ENCODE measurements around the gene LIN28B.
"Not testable (repeated sequence)": the region's sequence is repeated elsewhere in the genome, so short reads cannot be mapped to it uniquely, and the experiment has no call there.

The LIN28B gene

GRCh38 chr6:104957301-104958177 lies 632 bp downstream of the LIN28B start:
- DNase-seq, result no peak

- no peak for DNase-seq
These were observed 1.5 kb downstream of the LIN28B start for GRCh38 chr6:104958178-104959025.

- DNase-seq, result no peak
These were observed 2.3 kb downstream of the LIN28B start for GRCh38 chr6:104959026-104959858.

DNA sequence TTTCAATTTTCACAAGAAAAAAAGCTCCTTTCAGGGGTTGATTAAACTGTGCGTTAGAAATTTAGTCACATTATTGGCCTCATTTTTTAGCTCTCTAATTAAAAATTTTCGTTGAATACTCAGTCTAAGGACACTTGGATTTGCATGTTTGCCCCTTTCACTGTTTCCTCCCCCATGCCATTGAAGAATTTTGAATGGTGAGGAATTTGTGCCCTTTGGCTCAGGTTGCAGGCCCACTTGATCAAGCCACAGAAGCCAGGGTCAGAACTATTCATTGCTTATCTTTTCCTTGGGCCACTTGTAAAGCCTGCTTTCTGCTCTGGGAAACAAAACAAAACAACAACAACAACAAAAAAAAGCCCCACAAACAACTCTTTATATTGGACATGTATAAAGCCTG lies 12.2 kb downstream of the LIN28B start:
- no peak for DNase-seq

- DNase-seq, result no peak
These were observed 13.1 kb downstream of the LIN28B start for GRCh38 chr6:104969785-104970581.

DNA sequence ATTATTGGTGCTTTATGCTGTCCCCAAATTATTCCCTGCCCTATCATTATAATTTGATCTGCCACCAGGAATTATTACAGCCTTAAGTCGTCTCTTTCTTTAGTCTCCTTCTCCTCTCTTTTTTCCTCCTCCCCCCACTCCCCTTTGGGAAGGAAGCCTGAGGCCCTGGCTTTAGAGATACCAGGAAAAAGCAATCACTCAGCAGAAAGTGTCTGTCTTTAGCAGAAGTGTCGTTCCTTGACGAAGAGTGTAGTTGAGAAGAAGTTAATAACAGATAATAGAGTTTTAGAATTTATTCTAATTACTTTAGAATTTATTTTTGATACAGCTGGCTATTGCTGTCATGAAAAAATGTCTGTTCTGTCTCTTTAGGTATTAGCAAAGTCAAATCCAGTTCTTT lies 16.5 kb downstream of the LIN28B start:
- no peak for DNase-seq

DNA sequence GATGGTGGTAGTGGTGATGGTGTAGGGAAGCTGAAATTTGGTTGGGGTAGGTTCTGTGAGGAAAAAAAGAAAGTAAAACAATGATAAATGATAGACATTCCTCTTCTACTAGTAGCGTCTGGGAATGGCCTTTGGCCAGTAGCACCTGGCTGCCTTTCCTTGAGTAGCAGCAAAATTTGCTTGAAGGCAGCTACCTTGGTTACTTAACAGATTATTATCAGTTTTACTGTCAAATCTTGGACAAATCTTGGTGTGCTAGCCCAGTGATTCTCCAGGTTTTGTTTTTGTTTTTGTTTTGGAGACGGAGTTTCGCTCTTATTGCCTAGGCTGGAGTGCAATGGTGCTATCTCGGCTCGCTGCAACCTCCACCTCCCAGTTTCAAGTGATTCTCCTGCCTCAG lies 26.4 kb downstream of the LIN28B start:
- no peak for DNase-seq

- DNase-seq, result no peak
These were observed 26.9 kb downstream of the LIN28B start for GRCh38 chr6:104983776-104984175.

- DNase-seq, result no peak
These were observed 27.9 kb downstream of the LIN28B start for GRCh38 chr6:104984831-104985230.

GRCh38 chr6:104985875-104986274 lies 29.0 kb downstream of the LIN28B start:
- not testable (repeated sequence) for DNase-seq

GRCh38 chr6:104986625-104987024 lies 29.7 kb downstream of the LIN28B start:
- no peak for DNase-seq

- DNase-seq, result no peak
These were observed 30.3 kb downstream of the LIN28B start for GRCh38 chr6:104987218-104987617.

- no peak for DNase-seq
These were observed 33.2 kb downstream of the LIN28B start for GRCh38 chr6:104990085-104990484.

GRCh38 chr6:104991062-104991461 lies 34.2 kb downstream of the LIN28B start:
- not testable (repeated sequence) for DNase-seq

DNA sequence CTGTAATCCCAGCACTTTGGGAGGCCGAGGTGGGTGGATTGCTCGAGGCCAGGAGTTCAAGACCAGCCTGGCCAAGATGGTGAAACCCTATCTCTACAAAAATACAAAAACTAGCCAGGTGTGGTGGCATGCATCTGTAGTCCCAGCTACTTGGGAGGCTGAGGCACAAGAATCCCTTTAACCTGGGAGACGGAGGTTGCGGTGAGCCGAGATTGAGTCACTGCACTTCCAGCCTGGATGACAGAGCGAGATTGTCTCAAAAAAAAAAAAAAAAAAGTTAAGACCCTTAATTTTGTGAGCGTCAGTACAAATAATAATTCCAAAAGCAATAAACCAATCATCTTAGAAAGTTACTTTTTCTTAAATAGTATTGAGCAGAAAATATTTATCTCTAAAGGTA lies 36.7 kb downstream of the LIN28B start:
- not testable (repeated sequence) for DNase-seq

DNA sequence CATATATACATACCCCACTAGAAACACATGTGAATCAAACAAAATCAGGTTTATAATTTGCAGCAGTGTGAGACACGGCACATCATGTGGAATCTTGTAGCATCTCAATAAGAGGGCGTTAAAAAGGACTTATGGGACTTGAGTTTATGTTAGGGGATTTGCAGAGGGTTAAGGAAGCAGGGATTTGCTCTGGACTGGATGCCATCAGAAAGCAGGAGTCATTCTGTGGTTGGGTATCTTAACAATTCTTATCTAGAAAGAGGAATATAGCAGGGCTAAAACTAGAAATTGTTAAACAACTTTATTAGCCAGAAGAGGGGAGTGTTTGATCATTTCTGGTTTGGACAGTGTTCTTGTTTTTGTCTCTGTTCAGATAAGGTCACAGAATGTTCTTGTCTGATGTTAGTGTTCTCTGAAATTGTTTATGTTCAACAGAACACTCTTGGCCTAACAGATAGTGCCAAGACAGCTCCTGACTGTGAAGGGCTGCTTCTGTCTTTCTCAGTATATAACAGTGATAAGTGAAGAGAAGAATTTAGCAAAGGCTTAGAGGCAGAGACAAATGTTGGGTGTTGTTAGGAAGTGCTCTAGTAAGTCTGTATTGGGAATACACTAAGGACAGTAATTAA lies 39.2 kb downstream of the LIN28B start:
- no peak for DNase-seq

- no peak for DNase-seq
These were observed 44.2 kb downstream of the LIN28B start for GRCh38 chr6:105001063-105001462.

DNA sequence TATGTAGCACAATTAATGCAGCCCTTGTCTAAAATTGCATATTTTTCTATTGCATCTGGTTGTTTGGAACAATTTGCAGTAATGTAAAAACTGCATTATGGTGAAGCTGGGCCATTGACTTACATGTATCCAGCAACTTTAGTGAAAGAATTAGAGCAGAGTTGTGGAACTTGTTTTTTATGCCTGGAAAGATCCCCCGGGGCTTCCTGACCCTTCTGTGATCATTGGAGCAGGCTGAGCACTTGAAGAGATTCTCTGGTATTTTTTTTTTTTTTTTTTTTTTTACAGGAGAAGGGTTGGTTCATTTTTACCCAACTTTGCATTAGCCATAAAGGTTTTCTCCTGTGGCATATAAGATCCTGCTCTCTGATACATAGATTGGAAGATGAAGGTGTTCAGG lies 45.0 kb downstream of the LIN28B start:
- DNase-seq, result no peak

DNA sequence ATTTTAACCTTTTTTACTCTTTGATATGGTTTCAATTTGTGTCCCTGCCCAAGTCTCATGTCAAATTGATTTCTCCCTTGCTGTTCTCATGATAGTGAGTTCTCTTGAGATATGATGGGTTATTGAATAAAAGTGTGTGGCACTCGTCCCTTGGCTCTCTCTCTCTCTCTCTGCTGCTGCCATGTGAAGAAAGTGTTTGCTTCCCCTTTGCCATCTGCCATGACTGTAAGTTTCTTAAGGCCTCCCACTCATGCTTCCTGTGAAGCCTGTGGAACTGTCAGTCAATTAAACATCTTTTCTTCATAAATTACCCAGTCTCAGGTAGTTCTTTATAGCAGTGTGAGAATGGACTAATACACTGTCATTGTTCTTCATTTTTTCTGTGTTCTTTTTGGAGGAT lies 48.5 kb downstream of the LIN28B start:
- DNase-seq, result no peak

GRCh38 chr6:105013459-105013858 lies 56.6 kb downstream of the LIN28B start:
- DNase-seq, result not testable (repeated sequence)

GRCh38 chr6:105014448-105014847 lies 57.5 kb downstream of the LIN28B start:
- DNase-seq, result no peak

- DNase-seq, result no peak
These were observed 58.0 kb downstream of the LIN28B start for GRCh38 chr6:105014954-105015353.
